NB4 (cell line): ENCODE measurements around the gene HS6ST3.

Source experiments
- CTCF ChIP-seq: IDR thresholded peaks from one replicate; pipeline ENCODE4 v1.5.1; 2012; ENCODE audit warnings: low read depth, low read length
- MYC ChIP-seq: IDR thresholded peaks from 2 replicates; pipeline ENCODE4 v1.6.1; 2011; ENCODE audit warnings: low read depth, low read length
- TF ChIP-seq, protein P1 (sequence below): IDR thresholded peaks from 2 replicates; pipeline ENCODE4 v1.6.1; 2011; ENCODE audit warnings: low read depth, low read length

- no peak for TF ChIP-seq MYC
- TF ChIP-seq, protein P1, sequence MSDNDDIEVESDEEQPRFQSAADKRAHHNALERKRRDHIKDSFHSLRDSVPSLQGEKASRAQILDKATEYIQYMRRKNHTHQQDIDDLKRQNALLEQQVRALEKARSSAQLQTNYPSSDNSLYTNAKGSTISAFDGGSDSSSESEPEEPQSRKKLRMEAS = no peak
- no peak for TF ChIP-seq CTCF
These were observed 759.2 kb downstream of the HS6ST3 start for GRCh38 chr13:96849091-96849490.
